DMS79 treated with DMSO at 0.1 percent for 48 hours (cell line): Measurements from ENCODE around the gene UMAD1.

Experiments used
- DNase-seq: peaks from one replicate; lab custom pipeline; 2025; lab: John Stamatoyannopoulos, UW

The UMAD1 gene

GRCh38 chr7:7922684-7923385, 282.3 kb downstream of the UMAD1 start:
- peak; percentile 80 for DNase-seq

- DNase-seq = no peak
Measured at GRCh38 chr7:7923818-7924217, 283.3 kb downstream of the UMAD1 start.

GRCh38 chr7:7924303-7924702, 283.8 kb downstream of the UMAD1 start:
- DNase-seq = no peak
